Loucy (cell line): Measurements from ENCODE around the gene SPP1.
A peak's percentile ranks its signal among the peaks of the same experiment; 100 is the strongest.

Experiments
- EZH2phosphoT487 ChIP-seq: fragments of 200-600 bp; IDR thresholded peaks from 2 replicates; pipeline ENCODE4 v1.6.1; 2018; ENCODE audit warnings: antibody characterized with exemption, mild to moderate bottlenecking, moderate library complexity, borderline replicate concordance
- TF ChIP-seq, protein P1 (sequence below): fragments of 200-600 bp; sonication (generic); conservative IDR thresholded peaks from 2 replicates; pipeline ENCODE4 v1.5.1; 2014; ENCODE audit warnings: mild to moderate bottlenecking, antibody characterized with exemption, low read length

- TF ChIP-seq, protein P1, sequence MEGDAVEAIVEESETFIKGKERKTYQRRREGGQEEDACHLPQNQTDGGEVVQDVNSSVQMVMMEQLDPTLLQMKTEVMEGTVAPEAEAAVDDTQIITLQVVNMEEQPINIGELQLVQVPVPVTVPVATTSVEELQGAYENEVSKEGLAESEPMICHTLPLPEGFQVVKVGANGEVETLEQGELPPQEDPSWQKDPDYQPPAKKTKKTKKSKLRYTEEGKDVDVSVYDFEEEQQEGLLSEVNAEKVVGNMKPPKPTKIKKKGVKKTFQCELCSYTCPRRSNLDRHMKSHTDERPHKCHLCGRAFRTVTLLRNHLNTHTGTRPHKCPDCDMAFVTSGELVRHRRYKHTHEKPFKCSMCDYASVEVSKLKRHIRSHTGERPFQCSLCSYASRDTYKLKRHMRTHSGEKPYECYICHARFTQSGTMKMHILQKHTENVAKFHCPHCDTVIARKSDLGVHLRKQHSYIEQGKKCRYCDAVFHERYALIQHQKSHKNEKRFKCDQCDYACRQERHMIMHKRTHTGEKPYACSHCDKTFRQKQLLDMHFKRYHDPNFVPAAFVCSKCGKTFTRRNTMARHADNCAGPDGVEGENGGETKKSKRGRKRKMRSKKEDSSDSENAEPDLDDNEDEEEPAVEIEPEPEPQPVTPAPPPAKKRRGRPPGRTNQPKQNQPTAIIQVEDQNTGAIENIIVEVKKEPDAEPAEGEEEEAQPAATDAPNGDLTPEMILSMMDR, result peak; percentile 34
- TF ChIP-seq EZH2phosphoT487, result no peak
These were observed 36.8 kb upstream of the SPP1 start for GRCh38 chr4:87938746-87939145.
